HEK293T (cell line): ENCODE measurements around the gene ARGFX.
"Not testable (repeated sequence)": the region's sequence is repeated elsewhere in the genome, so short reads cannot be mapped to it uniquely, and the experiment has no call there.

Experiments used
- CTCF ChIA-PET: fragments of 350-600 bp; formaldehyde crosslinking; extraction: SDS; loops from one replicate; lab custom pipeline; 2021; ENCODE audit warnings: antibody characterized with exemption, inconsistent platforms; lab: Yijun Ruan, JAX
- POLR2A ChIA-PET: fragments of 350-600 bp; formaldehyde crosslinking; extraction: SDS; loops from one replicate; lab custom pipeline; 2020; ENCODE audit warnings: antibody characterized with exemption, inconsistent platforms; lab: Yijun Ruan, JAX
- DNase-seq: peaks from one replicate; pipeline ENCODE4 v3.0.0; 2012; ENCODE audit warnings: mixed read lengths; ENCODE audit errors: extremely low spot score
- ARNT ChIP-seq: fragments of 450-650 bp; IDR thresholded peaks from 2 replicates; pipeline ENCODE4 v1.6.1; 2017; ENCODE audit warnings: mild to moderate bottlenecking
- BHLHE40 ChIP-seq: fragments of 450-650 bp; IDR thresholded peaks from 2 replicates; pipeline ENCODE4 v1.6.1; 2016; ENCODE audit warnings: mild to moderate bottlenecking, moderate library complexity, borderline replicate concordance
- CTBP1 ChIP-seq: fragments of 450-650 bp; IDR thresholded peaks from 2 replicates; pipeline ENCODE4 v1.6.1; 2016; ENCODE audit warnings: borderline replicate concordance
- ELF4 ChIP-seq: fragments of 450-650 bp; IDR thresholded peaks from 2 replicates; pipeline ENCODE4 v1.6.1; 2017; ENCODE audit warnings: antibody characterized with exemption
- FOXA1 ChIP-seq: fragments of 450-650 bp; IDR thresholded peaks from 2 replicates; pipeline ENCODE4 v1.6.1; 2016; ENCODE audit warnings: mild to moderate bottlenecking
- FOXK2 ChIP-seq: fragments of 450-650 bp; IDR thresholded peaks from 2 replicates; pipeline ENCODE4 v1.6.1; 2016; ENCODE audit warnings: mild to moderate bottlenecking
- FOXM1 ChIP-seq: fragments of 450-650 bp; IDR thresholded peaks from 2 replicates; pipeline ENCODE4 v1.6.1; 2017; ENCODE audit warnings: mild to moderate bottlenecking, borderline replicate concordance
- HDGF ChIP-seq: fragments of 450-650 bp; IDR thresholded peaks from 2 replicates; pipeline ENCODE4 v1.6.1; 2017; ENCODE audit warnings: antibody characterized with exemption, borderline replicate concordance
- L3MBTL2 ChIP-seq: fragments of 450-650 bp; conservative IDR thresholded peaks from 2 replicates; pipeline ENCODE4 v1.6.1; 2016; ENCODE audit warnings: mild to moderate bottlenecking
- LEF1 ChIP-seq: fragments of 450-650 bp; IDR thresholded peaks from 2 replicates; pipeline ENCODE4 v1.6.1; 2017; ENCODE audit warnings: mild to moderate bottlenecking, borderline replicate concordance
- NFRKB ChIP-seq: fragments of 450-650 bp; IDR thresholded peaks from 2 replicates; pipeline ENCODE4 v1.6.1; 2016; ENCODE audit warnings: mild to moderate bottlenecking, moderate library complexity
- SP1 ChIP-seq: fragments of 450-650 bp; IDR thresholded peaks from 2 replicates; pipeline ENCODE4 v1.6.1; 2017
- SUZ12 ChIP-seq: fragments of 450-650 bp; IDR thresholded peaks from 2 replicates; pipeline ENCODE4 v1.6.1; 2016; ENCODE audit warnings: mild to moderate bottlenecking
- TARDBP ChIP-seq: fragments of 450-650 bp; IDR thresholded peaks from 2 replicates; pipeline ENCODE4 v1.6.1; 2016
- ZNF384 ChIP-seq: fragments of 450-650 bp; IDR thresholded peaks from 2 replicates; pipeline ENCODE4 v1.6.1; 2016
- TF ChIP-seq, protein P1 (sequence below): fragments of 450-650 bp; IDR thresholded peaks from 2 replicates; pipeline ENCODE4 v1.6.1; 2016

The ARGFX gene

DNA sequence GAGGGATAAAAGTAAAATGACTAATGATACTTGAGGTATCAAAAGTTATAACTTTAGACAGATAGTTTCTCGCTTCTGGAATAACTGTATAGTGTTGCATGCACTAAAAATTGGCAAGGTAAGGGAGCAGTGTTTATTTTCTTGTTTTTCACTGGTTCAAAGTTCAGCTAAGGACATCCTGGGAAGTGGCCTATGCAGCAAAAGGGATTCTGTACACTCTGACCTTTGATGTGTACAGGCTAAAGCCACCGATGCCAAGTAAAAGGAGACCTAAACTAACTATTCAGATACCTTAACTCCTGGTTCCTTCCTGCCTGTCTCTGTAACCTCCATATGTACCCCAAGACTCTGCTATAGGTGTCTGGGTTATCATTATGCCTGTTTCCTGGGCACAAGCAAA lies 27.1 kb downstream of the ARGFX start:
- POLR2A ChIA-PET: no interaction called here
- no peak for DNase-seq
- CTCF ChIA-PET: no interaction called here
- TF ChIP-seq TARDBP (no peak), SUZ12 (no peak), FOXK2 (no peak), NFRKB (no peak), ELF4 (no peak), ARNT (no peak), FOXA1 (no peak), HDGF (no peak), CTBP1 (no peak), BHLHE40 (no peak), LEF1 (no peak), SP1 (no peak), L3MBTL2 (no peak)
- TF ChIP-seq, protein P1, sequence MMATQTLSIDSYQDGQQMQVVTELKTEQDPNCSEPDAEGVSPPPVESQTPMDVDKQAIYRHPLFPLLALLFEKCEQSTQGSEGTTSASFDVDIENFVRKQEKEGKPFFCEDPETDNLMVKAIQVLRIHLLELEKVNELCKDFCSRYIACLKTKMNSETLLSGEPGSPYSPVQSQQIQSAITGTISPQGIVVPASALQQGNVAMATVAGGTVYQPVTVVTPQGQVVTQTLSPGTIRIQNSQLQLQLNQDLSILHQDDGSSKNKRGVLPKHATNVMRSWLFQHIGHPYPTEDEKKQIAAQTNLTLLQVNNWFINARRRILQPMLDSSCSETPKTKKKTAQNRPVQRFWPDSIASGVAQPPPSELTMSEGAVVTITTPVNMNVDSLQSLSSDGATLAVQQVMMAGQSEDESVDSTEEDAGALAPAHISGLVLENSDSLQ: no peak

DNA sequence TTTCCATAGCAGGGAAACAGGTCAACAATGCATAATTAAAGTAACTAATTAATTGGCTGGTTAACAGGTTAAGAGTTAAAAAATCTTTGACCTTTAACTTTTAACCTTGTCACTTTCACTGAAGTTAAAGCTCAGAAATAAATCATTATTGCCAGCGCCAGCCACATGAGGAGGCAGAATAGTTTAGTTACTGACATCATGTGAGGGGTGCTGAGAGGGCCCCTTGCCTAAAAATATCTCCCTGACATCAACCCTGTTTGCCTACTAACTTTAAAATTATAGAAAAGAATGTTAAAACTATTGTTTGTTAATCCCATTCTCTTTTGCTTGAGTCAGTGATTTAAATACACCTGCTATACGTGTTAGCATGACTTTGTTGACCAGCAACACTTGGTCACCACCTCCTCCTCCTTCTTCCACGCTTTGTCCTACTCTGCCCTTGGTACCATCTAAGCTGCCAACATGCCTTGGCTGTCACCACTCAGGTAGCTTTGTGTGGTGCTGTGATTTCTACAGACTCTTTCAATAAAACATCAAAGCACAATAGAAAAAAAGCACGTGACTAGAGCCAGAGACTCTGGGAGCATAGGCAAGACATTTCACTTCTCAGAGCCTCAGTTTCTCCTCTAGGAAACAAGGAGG lies 28.1 kb downstream of the ARGFX start:
- CTCF ChIA-PET: no interaction called here
- TF ChIP-seq, protein P1: no peak
- TF ChIP-seq ELF4: no peak
- no peak for TF ChIP-seq SUZ12
- no peak for TF ChIP-seq CTBP1
- no peak for TF ChIP-seq ZNF384
- no peak for TF ChIP-seq NFRKB
- no peak for TF ChIP-seq FOXM1
- DNase-seq: no peak
- POLR2A ChIA-PET: no interaction called here

DNA sequence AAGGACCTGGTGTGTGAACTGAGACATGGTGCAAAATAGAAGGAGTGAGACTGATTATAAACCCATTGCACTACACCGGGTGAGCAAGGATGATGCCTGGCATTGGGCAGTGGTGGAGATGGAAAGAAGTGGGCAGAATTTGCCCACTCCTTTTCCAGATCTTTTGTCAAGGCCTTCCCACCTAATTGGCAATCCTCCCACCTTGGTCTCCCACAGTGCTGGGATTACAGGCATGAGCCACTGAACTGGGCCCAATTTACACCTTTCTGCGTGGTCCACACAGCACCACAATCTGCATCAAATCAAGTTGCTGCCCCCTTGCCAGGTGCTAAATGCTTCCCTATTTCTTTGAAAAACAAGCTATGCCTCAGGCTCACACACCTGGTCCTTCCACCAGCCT lies 30.8 kb downstream of the ARGFX start:
- DNase-seq: no peak
- CTCF ChIA-PET: no interaction called here
- POLR2A ChIA-PET: no interaction called here
- TF ChIP-seq FOXM1: no peak
- no peak for TF ChIP-seq SP1
- no peak for TF ChIP-seq SUZ12
- TF ChIP-seq, protein P1: no peak
- no peak for TF ChIP-seq HDGF
- TF ChIP-seq NFRKB: no peak
- no peak for TF ChIP-seq TARDBP
- TF ChIP-seq ZNF384: no peak
- no peak for TF ChIP-seq ELF4
- no peak for TF ChIP-seq CTBP1
- no peak for TF ChIP-seq FOXK2
- no peak for TF ChIP-seq LEF1
- TF ChIP-seq ARNT: no peak
- no peak for TF ChIP-seq FOXA1
- no peak for TF ChIP-seq L3MBTL2
- no peak for TF ChIP-seq BHLHE40

DNA sequence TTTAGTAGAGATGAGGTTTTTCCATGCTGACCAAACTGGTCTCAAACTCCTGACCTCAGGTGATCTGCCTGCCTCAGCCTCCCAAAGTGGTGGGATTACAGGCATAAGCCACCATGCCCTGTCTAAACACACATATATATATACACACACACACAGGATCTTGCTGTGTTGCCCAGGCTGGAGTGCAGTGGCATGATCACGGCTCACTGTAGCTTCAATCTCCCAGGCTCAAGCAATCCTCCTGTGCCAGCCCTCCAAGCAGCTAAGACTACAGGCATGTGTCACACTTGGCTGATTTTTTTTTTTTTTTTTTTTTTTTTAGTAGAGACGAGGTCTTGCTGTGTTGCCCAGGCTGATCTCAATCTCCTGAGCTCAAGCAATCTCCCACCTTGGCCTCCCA lies 32.2 kb downstream of the ARGFX start:
- not testable (repeated sequence) for DNase-seq

DNA sequence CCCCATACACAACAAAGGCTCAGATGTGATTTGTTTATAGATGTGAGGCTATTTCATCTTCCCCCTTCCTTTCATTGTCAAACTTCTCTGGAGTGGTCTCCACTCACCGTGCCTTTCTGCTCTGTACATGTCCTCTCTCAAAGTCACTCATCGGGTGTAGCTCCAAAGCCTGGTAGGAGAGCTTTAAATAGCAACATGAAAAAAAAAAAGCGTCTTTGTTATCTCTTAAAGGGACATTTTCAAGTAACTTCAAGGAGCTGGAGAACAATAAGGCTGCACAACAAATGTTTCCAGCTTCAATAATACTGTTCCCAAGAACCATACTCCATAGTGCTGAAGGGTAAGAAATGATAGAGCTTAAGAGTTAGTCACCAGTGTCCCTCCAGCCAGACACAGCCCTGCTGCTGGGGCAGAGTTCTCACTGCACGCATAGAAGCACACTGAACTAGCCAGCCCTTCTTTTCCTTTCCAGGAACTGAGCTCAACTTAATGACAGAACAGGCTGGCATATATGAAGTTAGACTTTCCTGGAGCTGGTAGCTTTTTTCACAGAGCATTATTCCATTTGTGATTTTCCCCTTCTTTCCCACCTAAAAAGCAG lies 33.6 kb downstream of the ARGFX start:
- ChIA-PET CTCF (no interaction called here), POLR2A (no interaction called here)
- no peak for TF ChIP-seq SUZ12
- TF ChIP-seq, protein P1: no peak
- TF ChIP-seq ARNT: no peak
- TF ChIP-seq BHLHE40: no peak
- no peak for TF ChIP-seq ELF4
- TF ChIP-seq FOXM1: no peak
- TF ChIP-seq LEF1: no peak
- no peak for TF ChIP-seq ZNF384
- TF ChIP-seq L3MBTL2: no peak
- TF ChIP-seq SP1: no peak
- TF ChIP-seq HDGF: no peak
- no peak for TF ChIP-seq TARDBP
- DNase-seq: no peak

More for the DNA sequence above, 32.2 kb downstream of the ARGFX start:
- CTCF ChIA-PET: interaction anchor here (0.6 kb wide), 1 partner anchor 79 kb away, joined by 3 read pairs; no protein-coding TSS in a partner anchor
- POLR2A ChIA-PET: not testable (repeated sequence)

- POLR2A ChIA-PET: no interaction called here
- TF ChIP-seq, protein P1: no peak
- TF ChIP-seq ARNT (no peak), FOXA1 (no peak), CTBP1 (no peak), SUZ12 (no peak), BHLHE40 (no peak), FOXK2 (no peak), NFRKB (no peak), ELF4 (no peak), FOXM1 (no peak), LEF1 (no peak), HDGF (no peak), ZNF384 (no peak), TARDBP (no peak), SP1 (no peak), L3MBTL2 (no peak)
- CTCF ChIA-PET: no interaction called here
- DNase-seq: no peak
Observed at GRCh38 chr3:121604759-121605158, 37.0 kb downstream of the ARGFX start.
